ENCODE measurements around the gene MCRIP2.
"Not testable (repeated sequence)": the region's sequence is repeated elsewhere in the genome, so short reads cannot be mapped to it uniquely, and the experiment has no call there.

The MCRIP2 gene

GRCh38 chr16:678209-678857, 36.7 kb downstream of the MCRIP2 start:
- in situ Hi-C loops (cut with HindIII; ENCODE audit: low sequenced_read_pairs), result no loop called here

DNA sequence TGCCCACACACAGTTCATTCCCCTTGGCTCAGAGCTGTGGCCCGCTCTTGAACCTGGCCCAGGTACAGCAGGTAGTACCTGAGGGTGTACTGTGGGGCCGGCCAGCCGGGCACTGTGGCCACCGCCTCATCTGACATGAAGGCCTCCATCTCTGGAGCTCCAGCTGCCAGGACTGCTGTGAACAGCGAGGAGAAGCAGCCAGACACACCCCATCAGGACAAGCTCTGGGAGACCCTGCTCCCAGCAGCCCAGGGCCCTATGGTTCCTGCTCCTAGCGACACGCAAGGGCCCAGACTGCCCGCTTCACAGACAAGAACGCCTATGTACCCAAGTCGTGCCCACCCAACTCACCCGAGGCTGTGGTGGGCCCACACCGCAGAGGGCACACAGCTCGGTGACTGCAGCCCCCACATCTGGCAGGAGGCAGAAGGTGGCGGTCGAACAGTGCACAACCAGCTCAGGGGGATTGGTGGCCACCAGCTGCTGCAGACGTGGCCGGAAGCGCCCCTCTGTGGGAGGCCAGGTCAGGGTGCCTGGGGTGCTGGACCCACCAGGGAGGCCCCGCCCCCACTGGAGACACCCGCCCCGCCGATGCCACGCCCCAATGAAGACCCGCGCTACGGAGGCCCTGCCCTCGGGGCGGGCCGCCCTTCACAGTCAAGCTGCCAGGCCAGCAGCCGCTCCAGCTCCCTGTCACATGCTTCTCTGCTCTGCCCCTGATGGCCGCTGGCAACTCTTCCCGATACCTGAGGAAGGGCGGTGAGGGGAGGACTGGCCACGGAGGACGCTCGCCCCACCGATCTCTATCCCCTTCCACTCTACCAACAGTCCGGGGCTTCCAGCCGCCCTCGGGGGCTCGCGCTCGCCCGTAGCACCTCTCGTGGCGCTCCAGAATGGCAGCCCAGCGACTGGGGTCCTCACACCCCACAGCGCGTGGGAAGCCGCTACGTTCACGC, 37.5 kb downstream of the MCRIP2 start:
- in situ Hi-C loops (cut with HindIII; ENCODE audit: low sequenced_read_pairs), result no loop called here

GRCh38 chr16:679814-680624, 38.4 kb downstream of the MCRIP2 start, which contains the start of gene STUB1:
Gene STUB1, plus strand, starts transcription at chr16:680410. Its CDS starts 116 bp downstream, at chr16:680526.
- in situ Hi-C loops (cut with HindIII; ENCODE audit: low sequenced_read_pairs), result no loop called here

GRCh38 chr16:680625-680945, 39.0 kb downstream of the MCRIP2 start:
- in situ Hi-C loops (cut with HindIII; ENCODE audit: low sequenced_read_pairs), result no loop called here

- in situ Hi-C loops (cut with HindIII; ENCODE audit: low sequenced_read_pairs), result no loop called here
These were observed 39.5 kb downstream of the MCRIP2 start for GRCh38 chr16:680967-681745.

GRCh38 chr16:681746-682427, 40.3 kb downstream of the MCRIP2 start:
- in situ Hi-C loops (cut with HindIII; ENCODE audit: low sequenced_read_pairs), result no loop called here

- in situ Hi-C loops (cut with HindIII; ENCODE audit: low sequenced_read_pairs), result no loop called here
These were observed 41.1 kb downstream of the MCRIP2 start for GRCh38 chr16:682493-683395.

DNA sequence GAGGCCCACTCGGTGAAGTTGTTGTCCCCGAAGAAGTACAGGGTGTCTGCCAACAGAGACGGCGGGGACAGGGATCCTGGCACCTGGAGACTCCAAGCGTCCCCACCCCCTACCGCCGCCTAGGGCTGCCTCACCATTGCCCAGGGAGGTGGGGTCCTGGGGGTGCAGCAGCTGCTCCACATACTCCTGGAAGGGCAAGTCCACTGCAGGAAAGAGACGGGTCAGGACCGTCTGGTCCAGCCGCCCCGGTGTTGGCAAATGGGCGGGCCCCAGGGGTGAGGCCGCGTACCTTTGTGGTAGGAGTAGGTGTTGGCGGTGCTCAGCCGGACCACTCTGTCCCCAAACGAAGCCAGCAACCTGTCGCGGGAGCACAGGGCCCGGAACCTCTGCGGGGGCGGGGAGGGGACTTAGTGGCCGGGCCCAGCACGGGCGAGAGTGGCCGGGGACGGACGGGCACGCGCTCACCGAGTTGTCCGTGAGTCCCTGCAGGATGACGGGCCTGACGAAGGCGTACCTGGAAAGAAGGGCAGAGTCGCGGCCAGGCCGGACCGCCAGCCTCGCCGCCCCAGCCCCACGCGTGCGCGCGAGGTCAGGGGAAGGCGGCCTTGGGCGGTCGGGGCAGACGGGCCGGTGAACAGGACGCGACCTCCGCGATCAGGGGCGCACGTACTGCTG, 41.9 kb downstream of the MCRIP2 start:
- in situ Hi-C loops (cut with HindIII; ENCODE audit: low sequenced_read_pairs), result no loop called here

- in situ Hi-C loops (cut with HindIII; ENCODE audit: low sequenced_read_pairs), result no loop called here
These were observed 42.6 kb downstream of the MCRIP2 start, which contains the start of gene JMJD8 for GRCh38 chr16:684071-684794. Gene JMJD8, minus strand, starts transcription at chr16:684334. Its CDS starts 15 bp downstream, at chr16:684319.

DNA sequence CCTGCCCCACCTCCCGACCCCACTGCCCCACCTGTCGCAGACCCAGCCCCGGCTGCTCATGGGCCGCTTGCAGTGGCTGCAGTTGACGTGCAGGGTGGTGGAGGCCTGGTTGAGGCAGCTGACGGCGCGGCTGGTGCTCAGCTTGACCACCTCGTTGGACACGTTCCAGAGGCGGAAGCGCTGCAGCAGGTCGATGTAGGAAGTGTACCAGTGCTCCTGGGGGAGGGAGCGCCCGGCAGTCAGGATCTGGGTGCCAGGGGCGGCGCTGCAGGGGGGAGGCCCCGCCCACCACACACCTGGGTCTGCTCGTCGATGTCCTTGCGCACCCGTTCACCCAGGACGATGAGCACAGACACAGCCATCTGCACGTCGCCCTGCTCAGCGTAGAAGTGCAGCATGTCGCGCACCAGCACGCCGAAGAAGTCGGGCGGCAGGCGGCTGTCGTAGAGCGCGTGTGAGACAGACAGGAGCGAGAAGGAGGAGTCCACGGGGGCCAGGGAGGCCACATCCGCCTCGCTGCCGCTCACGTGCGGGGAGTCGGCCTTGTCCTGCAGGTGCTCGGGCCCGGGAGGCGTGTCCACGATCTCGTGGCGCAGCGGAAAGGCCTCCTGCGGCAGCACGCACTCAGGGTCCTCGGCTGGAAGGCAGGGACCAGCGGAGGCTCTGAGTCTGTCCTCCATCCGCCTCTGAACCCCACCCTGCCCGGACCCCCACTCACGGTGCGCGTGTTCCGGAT, 43.5 kb downstream of the MCRIP2 start:
- in situ Hi-C loops (cut with HindIII; ENCODE audit: low sequenced_read_pairs), result no loop called here

GRCh38 chr16:685967-686366, 44.3 kb downstream of the MCRIP2 start:
- in situ Hi-C loops (cut with HindIII; ENCODE audit: low sequenced_read_pairs), result no loop called here

- in situ Hi-C loops (cut with HindIII; ENCODE audit: low sequenced_read_pairs), result no loop called here
These were observed 45.0 kb downstream of the MCRIP2 start for GRCh38 chr16:686459-687260.

DNA sequence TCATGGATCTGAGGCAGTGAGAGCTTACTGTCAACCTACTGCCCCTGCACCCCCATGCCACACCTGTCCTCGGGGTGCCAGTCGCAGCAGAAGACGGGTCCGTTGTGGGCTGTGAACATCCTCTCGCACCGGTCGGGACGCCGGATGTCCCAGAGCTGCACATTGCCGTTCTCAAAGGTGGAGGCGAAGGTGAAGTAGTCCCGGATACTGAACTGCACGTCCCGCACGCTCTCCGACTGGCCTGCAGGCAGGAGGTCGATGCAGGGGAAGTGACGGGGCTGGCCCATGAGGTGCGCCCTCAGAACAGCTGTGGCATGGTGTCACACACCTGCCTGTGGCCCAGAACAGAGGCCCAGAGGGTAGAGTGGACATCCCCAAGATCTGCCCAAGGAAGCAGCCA, 45.9 kb downstream of the MCRIP2 start:
- in situ Hi-C loops (cut with HindIII; ENCODE audit: low sequenced_read_pairs), result no loop called here

DNA sequence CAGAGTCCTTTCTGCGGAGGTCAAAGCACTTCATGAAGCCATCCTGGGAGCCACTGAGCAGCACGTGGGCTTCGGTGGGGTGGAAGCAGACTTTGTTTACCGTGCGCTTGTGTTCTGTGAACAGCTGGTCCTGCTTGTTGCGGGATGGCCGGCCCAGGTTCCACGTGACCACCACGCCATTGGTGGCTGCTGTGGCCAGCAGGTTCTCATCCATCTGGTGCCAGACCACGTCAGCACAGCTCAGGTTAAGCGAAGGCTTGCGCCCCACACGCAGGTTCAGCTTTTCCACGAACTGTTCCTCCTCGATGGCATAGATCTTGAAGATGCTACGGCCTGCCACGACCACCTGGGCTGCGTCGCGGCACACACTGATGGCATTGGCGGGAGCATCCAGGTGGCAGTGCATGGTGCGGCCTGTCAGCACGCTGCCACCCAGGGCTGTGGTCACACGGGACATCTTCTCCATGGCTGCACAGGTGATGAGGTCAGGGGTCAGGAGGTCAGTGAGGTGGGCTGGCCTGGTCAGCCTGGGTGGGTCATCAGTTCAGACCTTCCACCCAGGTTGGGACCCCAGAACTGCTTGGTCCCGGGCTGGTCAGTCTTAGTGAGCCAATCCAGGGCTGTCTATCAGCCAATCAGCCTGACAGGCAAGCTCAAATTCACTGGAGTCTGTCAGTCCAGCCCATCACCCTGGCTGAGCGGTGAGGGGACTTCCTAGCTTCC, 47.7 kb downstream of the MCRIP2 start:
- in situ Hi-C loops (cut with HindIII; ENCODE audit: low sequenced_read_pairs), result no loop called here

GRCh38 chr16:691242-691641, 49.6 kb downstream of the MCRIP2 start:
- in situ Hi-C loops (cut with HindIII; ENCODE audit: low sequenced_read_pairs), result not testable (repeated sequence)

Measured in endothelial cell of hepatic sinusoid (primary cell).